Measurements from ENCODE around the gene CNNM2.
"Not testable (repeated sequence)": the region's sequence is repeated elsewhere in the genome, so short reads cannot be mapped to it uniquely, and the experiment has no call there.

The CNNM2 gene

GRCh38 chr10:102927311-102928010 lies 9.4 kb downstream of the CNNM2 start:
- DNase-seq, result no peak

GRCh38 chr10:102928442-102928841 lies 10.3 kb downstream of the CNNM2 start:
- not testable (repeated sequence) for DNase-seq

GRCh38 chr10:102930720-102931119 lies 12.6 kb downstream of the CNNM2 start:
- DNase-seq, result no peak

- no peak for DNase-seq
Measured at GRCh38 chr10:102931643-102932042, 13.5 kb downstream of the CNNM2 start.

- DNase-seq, result no peak
Measured at GRCh38 chr10:102935505-102935904, 17.4 kb downstream of the CNNM2 start.

- DNase-seq, result no peak
Measured at GRCh38 chr10:102935939-102936605, 18.0 kb downstream of the CNNM2 start.

GRCh38 chr10:102941401-102941800 lies 23.3 kb downstream of the CNNM2 start:
- DNase-seq, result no peak

GRCh38 chr10:102945449-102945848 lies 27.4 kb downstream of the CNNM2 start:
- DNase-seq, result no peak

- no peak for DNase-seq
Measured at GRCh38 chr10:102945962-102946361, 27.9 kb downstream of the CNNM2 start.

- no peak for DNase-seq
Measured at GRCh38 chr10:102946992-102947391, 28.9 kb downstream of the CNNM2 start.

GRCh38 chr10:102948176-102948575 lies 30.1 kb downstream of the CNNM2 start:
- DNase-seq, result no peak

GRCh38 chr10:102948786-102949185 lies 30.7 kb downstream of the CNNM2 start:
- DNase-seq, result no peak

- no peak for DNase-seq
Measured at GRCh38 chr10:102949916-102950315, 31.8 kb downstream of the CNNM2 start.

GRCh38 chr10:102951316-102951715 lies 33.2 kb downstream of the CNNM2 start:
- DNase-seq, result no peak

GRCh38 chr10:102959360-102959759 lies 41.3 kb downstream of the CNNM2 start:
- DNase-seq, result no peak

- DNase-seq, result no peak
Measured at GRCh38 chr10:102960157-102960556, 42.1 kb downstream of the CNNM2 start.

- DNase-seq, result no peak
Measured at GRCh38 chr10:102962267-102962666, 44.2 kb downstream of the CNNM2 start.

GRCh38 chr10:102962951-102963755 lies 45.1 kb downstream of the CNNM2 start:
- DNase-seq, result no peak

- DNase-seq, result no peak
Measured at GRCh38 chr10:102963756-102964025, 45.6 kb downstream of the CNNM2 start.

GRCh38 chr10:102964064-102964463 lies 46.0 kb downstream of the CNNM2 start:
- DNase-seq, result not testable (repeated sequence)

GRCh38 chr10:102964713-102965112 lies 46.6 kb downstream of the CNNM2 start:
- no peak for DNase-seq

- no peak for DNase-seq
Measured at GRCh38 chr10:102965311-102965851, 47.3 kb downstream of the CNNM2 start.

- DNase-seq, result no peak
Measured at GRCh38 chr10:102967123-102967522, 49.0 kb downstream of the CNNM2 start.

All from NCI-H526 treated with DMSO at 0.1 percent for 48 hours (cell line).